GM13977 (cell line): Measurements from ENCODE around the gene TMEM63B.

ENCODE experiments used
- DNase-seq: peaks from one replicate; pipeline ENCODE4 v3.0.0; 2012; ENCODE audit warnings: low spot score
- in situ Hi-C: fragments of 300-500 bp; cut with MboI; formaldehyde crosslinking; loops from one replicate; pipeline ENCODE4 v1.12.0; 2022; ENCODE audit warnings: low sequenced_read_pairs, low pct_unique_long_range_greater_than_20kb, mixed read lengths, inconsistent platforms; ENCODE audit not compliant: unreplicated experiment
- TF ChIP-seq, protein P1 (sequence below): IDR thresholded peaks from 2 replicates; pipeline ENCODE4 v1.5.1; 2012; ENCODE audit warnings: mild to moderate bottlenecking, control low read depth; ENCODE audit not compliant: insufficient read depth; ENCODE audit errors: extremely low read depth, missing control alignments

TMEM63B gene

DNA sequence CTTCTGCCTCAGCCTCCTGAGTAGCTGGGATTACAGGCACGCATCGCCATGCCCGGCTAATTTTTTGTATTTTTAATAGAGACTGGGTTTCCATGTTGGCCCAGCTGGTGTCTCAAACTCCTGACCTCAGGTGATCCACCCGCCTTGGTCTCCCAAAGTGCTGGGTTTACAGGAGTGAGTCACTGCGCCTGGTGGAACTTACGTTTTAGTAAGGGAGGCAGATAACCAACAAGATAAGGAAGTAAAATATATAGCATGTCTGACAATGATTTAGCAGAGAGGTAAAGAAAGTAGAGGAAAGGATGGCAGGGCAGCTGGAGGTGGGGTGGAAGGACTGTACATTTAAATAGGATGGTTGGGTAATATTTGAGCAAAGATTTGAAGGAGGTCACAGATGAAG is 76.6 kb downstream of the TMEM63B start:
- DNase-seq, result no peak
- TF ChIP-seq, protein P1, sequence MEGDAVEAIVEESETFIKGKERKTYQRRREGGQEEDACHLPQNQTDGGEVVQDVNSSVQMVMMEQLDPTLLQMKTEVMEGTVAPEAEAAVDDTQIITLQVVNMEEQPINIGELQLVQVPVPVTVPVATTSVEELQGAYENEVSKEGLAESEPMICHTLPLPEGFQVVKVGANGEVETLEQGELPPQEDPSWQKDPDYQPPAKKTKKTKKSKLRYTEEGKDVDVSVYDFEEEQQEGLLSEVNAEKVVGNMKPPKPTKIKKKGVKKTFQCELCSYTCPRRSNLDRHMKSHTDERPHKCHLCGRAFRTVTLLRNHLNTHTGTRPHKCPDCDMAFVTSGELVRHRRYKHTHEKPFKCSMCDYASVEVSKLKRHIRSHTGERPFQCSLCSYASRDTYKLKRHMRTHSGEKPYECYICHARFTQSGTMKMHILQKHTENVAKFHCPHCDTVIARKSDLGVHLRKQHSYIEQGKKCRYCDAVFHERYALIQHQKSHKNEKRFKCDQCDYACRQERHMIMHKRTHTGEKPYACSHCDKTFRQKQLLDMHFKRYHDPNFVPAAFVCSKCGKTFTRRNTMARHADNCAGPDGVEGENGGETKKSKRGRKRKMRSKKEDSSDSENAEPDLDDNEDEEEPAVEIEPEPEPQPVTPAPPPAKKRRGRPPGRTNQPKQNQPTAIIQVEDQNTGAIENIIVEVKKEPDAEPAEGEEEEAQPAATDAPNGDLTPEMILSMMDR, result no peak
- in situ Hi-C loops, result no loop called here
